SH-SY5Y (cell line): ENCODE measurements around the gene MYBPC2.

Source experiments
- GATA2 ChIP-seq: IDR thresholded peaks from 2 replicates; pipeline ENCODE4 v1.6.1; 2011; ENCODE audit warnings: mild to moderate bottlenecking, low read depth, low read length
- GATA3 ChIP-seq: IDR thresholded peaks from 2 replicates; pipeline ENCODE4 v1.6.1; 2011; ENCODE audit warnings: low read depth, mild to moderate bottlenecking, low read length, moderate library complexity

DNA sequence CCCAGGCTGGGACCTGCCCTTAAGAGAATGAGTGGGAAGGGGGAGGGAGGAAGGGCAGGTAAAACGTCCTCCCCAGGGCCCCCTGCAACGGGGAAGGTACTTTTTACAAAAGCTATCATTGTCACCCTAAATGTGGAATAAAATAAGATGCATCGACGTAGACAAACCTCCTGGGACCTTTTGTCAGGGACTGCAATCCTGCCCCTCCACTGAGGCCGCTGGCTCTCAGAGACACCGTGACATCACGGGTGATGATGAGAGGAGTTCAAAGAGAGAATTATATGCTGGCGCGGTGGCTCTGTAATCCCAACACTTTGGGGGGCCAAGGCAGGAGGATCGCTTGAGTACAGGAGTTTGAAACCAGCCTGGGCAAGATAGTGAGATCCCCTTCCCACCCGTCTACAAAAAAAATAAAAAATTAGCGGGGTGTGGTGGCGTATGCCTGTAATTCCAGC, 1.8 kb upstream of the MYBPC2 start:
- TF ChIP-seq GATA2 (no peak), GATA3 (no peak)
